ENCODE results near the gene BLNK.

Gene BLNK

GRCh38 chr10:96261930-96262329, 9.4 kb downstream of the BLNK start:
- no peak for DNase-seq (ENCODE audit: low spot score)

DNA sequence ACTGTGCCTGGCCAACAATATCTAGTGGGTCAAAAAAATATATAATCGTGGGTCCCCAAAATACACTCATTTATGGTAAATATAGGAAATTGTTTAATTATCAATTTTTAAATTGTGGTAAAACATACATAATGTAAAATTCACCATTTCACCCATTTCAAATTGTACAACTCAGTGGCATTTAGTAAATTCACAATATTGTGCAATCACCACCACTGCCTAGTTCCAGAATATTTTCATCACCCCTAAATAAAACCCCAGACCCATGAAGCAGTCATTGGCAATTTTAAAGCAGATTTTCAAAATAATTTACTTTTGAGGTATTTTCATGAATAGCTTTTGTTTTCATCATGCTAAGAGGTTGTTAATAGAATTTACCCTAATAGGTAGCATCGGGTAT, 10.2 kb downstream of the BLNK start:
- DNase-seq (ENCODE audit: low spot score) = no peak

GRCh38 chr10:96260014-96260413, 11.4 kb downstream of the BLNK start:
- DNase-seq (ENCODE audit: low spot score) = no peak

DNA sequence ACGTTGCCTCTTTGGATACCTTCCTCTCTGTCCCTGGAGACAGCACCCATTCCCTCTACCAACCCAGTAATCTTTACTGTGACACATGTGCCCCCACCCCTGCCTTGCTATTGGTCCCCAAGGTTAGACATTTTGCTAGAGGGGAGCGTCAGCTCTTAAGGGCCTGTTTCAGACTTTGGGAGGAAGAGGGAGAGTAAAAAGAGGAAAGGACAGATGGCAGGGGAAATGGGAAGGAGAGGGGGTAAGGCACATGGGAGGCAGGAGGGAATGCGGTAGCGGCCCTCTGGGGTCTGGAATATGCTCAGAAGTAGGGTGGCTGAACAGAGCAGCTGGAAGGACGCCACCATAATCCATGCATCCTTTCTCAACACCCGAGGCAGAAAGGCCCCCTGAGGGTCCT, 12.2 kb downstream of the BLNK start:
- DNase-seq (ENCODE audit: low spot score) = no peak

GRCh38 chr10:96257944-96258343, 13.4 kb downstream of the BLNK start:
- DNase-seq (ENCODE audit: low spot score) = no peak

- no peak for DNase-seq (ENCODE audit: low spot score)
Observed at GRCh38 chr10:96255549-96256333, 15.6 kb downstream of the BLNK start.

DNA sequence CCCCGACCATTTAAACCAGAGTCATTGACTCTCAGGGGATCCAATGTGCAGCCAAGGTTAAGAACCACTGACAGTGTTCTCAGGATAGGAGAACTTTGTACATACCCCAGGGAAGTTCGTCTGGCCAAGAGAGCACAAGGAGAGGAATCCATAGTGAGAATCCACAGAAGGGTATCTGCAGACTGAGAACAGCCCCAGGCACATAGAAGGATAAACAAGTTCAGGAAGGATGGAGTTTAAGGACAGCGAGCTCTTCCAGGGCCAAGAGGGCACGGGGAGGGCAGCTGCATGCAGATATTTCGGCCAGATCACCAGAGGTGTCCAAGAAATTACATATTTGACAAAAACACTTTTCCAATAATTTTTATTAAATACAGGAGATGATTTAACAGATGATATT, 16.4 kb downstream of the BLNK start:
- no peak for DNase-seq (ENCODE audit: low spot score)

DNA sequence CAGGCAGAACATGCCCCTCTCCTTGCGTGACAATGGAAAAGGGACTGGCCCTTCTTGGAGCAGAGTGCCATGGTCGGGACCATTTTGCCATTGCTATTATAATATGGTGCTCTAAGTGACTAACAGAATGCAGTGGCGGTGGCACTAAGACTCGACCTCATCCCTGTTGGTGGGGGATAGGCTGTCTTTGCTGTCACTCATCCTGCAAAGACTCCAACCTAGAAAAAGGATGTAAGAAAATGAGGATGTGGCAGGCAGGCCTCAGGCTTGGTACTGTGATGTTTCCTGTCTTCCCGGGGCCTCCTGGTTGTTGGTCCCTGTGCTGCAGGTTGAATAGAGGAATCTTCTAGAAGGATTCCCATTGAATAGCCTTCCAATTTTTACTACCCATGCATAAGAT, 18.6 kb downstream of the BLNK start:
- no peak for DNase-seq (ENCODE audit: low spot score)

DNA sequence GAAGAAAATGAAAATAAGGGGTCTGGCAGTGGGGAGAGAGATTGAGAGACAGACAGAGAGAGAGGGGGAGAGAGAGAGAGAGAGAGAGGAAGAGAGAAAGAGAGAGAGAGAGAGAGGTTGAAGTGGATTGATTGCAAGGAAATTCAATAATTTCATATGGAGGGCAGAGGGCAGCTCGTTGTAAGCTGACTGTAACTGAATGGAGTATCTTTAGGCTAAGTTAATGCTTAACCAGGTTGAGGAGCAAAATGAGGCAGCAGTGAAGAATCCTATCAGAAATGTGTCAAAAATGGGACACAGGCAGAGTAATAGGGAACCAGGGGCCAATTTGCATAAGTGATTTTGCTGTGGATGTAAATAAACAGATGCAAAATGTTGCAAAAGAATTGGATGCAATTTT, 21.0 kb downstream of the BLNK start:
- DNase-seq (ENCODE audit: low spot score) = no peak

DNA sequence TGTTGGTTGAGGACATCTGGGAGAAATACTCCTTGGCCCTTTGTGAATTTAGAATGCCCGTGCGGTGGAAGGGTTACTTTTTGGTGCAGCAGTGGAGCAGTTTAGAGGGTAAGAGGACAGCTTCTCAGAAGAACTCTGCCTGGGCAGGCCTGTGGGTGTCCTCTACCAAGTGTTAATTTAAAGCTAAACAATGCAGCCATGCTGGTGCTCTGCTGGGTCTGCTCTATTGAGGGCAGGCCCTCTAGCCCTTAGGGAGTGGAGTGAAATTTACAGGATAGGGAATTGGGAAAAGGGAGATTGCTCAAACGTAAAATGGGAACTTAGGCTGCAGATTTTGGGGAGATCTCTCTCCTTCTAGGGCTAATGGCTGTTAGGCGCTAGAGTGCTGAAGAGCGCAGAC, 22.1 kb downstream of the BLNK start:
- DNase-seq (ENCODE audit: low spot score) = no peak

DNA sequence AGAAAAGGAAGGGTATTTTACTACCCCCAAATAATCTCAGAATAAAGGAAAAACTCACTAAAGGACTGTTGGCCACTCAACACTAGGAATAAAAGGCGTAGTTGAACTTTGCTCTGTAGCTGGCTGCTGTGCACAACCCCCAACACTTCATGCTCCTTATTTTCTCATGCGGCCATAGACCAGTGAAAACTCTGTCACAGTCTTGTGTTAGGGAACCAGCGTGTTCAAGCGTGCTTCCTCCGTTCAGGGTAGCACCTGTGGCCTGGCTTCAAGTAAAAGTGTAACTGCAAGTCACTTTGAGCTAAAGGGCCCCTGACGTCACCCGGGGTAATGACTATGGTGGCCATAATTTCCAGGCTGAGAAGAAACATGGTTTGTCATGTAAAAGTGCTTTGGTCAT, 27.0 kb downstream of the BLNK start:
- no peak for DNase-seq (ENCODE audit: low spot score)

- DNase-seq (ENCODE audit: low spot score) = no peak
Observed at GRCh38 chr10:96243296-96243695, 28.1 kb downstream of the BLNK start.

GRCh38 chr10:96242822-96243221, 28.5 kb downstream of the BLNK start:
- DNase-seq (ENCODE audit: low spot score) = no peak

DNA sequence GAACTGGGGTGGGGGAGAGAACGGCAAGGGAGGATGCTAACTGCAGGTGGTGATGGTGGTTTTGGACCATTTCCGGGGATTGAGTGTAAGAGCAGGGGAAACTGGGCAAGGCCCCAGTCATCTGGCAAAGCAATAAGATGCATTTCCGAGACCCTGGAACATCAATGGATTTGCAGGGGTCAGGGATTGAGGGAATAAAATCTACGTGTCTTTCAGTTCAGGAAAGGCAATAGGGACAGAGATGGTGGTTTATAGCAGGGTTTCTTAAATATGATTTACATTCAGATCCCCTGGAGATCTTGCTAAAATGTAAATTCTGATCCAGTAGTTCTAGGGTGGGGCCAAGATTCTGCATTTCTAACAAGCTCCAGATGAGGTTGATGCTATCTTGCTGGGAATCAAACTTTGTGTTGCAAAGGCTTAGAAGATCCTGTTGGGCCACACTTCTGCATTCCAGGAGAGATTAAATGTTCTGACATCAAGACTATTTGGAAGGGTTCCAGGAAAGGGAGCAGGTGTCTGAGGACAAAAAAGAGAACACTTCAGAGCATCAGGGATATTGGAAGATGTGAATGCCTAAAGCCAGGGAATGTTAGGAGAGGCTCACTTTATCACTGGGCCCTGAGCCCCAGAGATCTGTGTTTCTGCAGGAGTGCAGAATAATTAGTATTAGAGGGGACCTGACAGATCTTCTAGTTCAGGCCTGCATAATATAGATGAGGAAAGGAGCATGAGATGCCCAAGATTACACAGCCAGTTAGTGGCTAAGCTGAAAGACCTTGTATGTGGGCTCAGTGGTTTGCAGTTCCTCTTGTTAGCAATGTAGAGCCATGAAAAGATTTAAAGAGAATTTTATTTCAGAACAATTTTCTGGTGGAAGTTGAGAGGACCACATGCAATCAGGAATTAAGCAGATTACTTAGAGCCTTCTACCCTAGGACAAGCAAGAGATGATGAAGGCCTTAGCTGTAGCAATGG, 32.4 kb downstream of the BLNK start:
- DNase-seq (ENCODE audit: low spot score) = no peak

GRCh38 chr10:96236876-96237275, 34.5 kb downstream of the BLNK start:
- DNase-seq (ENCODE audit: low spot score) = no peak

DNA sequence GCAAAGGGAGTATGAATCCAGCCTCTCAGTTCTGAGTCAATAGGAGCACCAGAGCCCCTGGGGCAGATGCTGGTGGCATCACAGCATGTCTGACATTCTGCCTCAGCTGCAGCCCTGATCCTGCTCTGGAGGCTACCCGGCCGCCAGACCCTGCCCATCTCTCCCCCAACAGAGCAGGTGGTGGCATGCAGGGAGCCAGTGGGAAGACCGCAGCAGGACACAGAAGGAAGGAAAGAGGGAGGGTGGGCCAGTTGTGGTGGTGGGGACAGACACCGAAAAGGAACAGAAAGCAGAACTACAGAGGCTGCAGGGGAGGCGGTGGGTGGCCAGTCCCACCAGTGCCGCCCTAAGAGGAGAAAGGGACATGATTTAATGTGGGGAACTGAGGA, 35.3 kb downstream of the BLNK start:
- DNase-seq (ENCODE audit: low spot score) = no peak

DNA sequence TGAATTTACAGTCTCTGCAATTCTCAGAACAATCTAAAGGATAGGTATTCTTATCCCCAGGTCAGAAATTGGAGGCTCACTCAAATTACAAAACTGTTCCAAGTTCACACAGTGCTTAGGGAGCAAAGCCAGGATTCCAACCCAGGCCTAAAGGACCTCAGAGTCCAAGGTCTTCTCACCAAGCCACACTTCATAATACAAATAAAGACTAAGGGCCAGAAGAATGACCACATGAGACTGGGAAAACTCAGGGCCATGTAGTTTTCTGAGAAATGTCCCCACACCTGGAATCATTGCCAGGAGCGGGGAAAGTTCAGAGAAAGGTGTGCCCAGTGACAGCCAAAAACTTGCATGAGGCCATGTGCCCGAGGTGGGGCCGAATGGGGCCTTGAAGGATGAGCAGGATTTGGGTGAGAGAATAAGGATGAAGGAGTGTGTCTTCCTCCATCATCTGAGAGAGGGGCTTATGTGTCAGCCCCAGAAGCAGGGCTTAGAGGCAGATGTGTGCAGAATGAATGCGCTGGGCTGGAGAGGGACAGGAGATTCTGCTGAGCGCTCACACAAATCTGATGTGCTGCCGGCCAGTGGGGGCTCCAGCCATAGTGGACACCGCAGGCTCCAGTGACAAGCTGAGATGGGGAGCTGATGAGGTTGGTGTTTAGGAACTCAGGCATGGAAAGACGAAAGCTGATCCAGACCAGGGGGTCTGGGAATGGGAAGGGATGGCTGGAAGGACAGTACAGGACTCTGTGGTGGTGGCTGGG, 35.9 kb downstream of the BLNK start:
- DNase-seq (ENCODE audit: low spot score) = no peak

GRCh38 chr10:96233959-96234358, 37.4 kb downstream of the BLNK start:
- DNase-seq (ENCODE audit: low spot score) = no peak

- no peak for DNase-seq (ENCODE audit: low spot score)
Observed at GRCh38 chr10:96230527-96230926, 40.8 kb downstream of the BLNK start.

DNA sequence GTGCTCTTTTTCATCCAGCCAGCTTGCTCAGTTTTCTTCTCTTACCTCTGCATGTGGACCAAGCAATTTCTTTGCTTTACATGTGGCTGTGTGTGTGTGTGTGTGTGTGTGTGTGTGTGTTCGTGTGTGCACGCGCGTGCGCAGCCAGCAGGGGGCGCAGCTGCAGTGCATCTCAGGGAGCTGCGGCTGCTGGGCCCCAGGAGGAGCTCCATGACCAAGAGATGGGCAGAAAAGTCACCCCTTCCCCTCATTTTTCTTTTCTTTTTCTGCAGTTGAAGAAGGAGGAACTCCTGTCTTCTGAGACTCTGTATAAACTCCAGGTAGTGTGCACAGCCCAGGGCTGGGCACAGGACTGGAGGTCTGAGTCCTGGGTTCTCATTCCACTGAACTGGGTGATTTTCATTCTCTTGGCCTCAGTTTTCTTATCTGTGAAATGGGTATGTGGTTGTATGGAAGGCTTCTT, 41.8 kb downstream of the BLNK start:
- peak; percentile 33 for DNase-seq (ENCODE audit: low spot score)

DNA sequence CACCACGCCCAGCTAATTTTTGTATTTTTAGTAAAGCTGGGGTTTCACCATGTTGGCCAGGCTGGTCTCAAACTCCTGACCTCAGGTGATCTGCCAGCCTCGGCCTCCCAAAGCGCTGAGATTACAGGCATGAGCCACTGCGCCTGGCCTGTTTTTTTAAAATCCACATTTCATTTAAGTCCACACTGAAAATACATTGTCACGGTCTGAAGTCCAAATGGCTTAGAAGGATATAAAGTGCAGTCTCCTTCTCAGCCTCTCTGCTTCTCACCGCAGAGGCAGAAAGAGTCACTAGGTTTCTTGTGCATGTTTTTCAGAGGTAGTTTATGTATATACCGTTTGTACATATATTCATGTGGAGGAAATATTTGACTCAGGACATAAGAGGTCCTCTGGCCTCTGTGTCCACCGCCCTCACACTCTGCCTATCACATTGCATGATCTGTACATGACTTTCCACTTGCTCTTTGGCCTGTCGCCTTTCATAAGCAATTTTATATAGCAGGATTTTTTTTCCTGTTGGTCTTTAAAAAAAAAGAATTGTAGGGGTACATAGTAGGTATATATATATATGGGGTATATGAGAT, 42.9 kb downstream of the BLNK start:
- no peak for DNase-seq (ENCODE audit: low spot score)

DNA sequence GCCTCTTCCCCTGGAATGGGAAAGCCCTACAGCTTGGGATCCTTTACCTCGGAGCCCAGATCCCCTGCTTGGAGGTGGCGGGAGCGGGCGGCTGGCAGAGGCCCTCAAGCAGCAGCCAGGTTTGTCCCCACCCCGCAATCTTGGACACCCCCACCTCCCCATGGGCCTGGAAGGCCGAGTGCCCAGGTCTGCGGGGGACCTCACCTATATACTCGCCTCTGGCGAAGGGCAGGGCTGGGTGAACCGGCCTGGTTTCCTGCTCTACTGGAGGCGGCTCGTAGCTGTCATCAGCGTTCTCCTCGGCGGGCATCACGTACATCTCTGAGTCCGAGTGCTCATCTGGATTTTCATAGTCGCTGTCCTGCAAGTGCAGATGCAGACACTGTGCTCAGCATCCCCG, 44.2 kb downstream of the BLNK start:
- no peak for DNase-seq (ENCODE audit: low spot score)
